HEK293T (cell line): ENCODE results near the gene ANKS1B.

Source experiments
- CTCF ChIA-PET: fragments of 350-600 bp; formaldehyde crosslinking; extraction: SDS; loops from one replicate; lab custom pipeline; 2021; ENCODE audit warnings: antibody characterized with exemption, inconsistent platforms; lab: Yijun Ruan, JAX
- POLR2A ChIA-PET: fragments of 350-600 bp; formaldehyde crosslinking; extraction: SDS; loops from one replicate; lab custom pipeline; 2020; ENCODE audit warnings: antibody characterized with exemption, inconsistent platforms; lab: Yijun Ruan, JAX
- DNase-seq: peaks from one replicate; pipeline ENCODE4 v3.0.0; 2012; ENCODE audit warnings: mixed read lengths; ENCODE audit errors: extremely low spot score
- ARNT ChIP-seq: fragments of 450-650 bp; IDR thresholded peaks from 2 replicates; pipeline ENCODE4 v1.6.1; 2017; ENCODE audit warnings: mild to moderate bottlenecking
- BHLHE40 ChIP-seq: fragments of 450-650 bp; IDR thresholded peaks from 2 replicates; pipeline ENCODE4 v1.6.1; 2016; ENCODE audit warnings: mild to moderate bottlenecking, moderate library complexity, borderline replicate concordance
- CTBP1 ChIP-seq: fragments of 450-650 bp; IDR thresholded peaks from 2 replicates; pipeline ENCODE4 v1.6.1; 2016; ENCODE audit warnings: borderline replicate concordance
- ELF4 ChIP-seq: fragments of 450-650 bp; IDR thresholded peaks from 2 replicates; pipeline ENCODE4 v1.6.1; 2017; ENCODE audit warnings: antibody characterized with exemption
- FOXA1 ChIP-seq: fragments of 450-650 bp; IDR thresholded peaks from 2 replicates; pipeline ENCODE4 v1.6.1; 2016; ENCODE audit warnings: mild to moderate bottlenecking
- FOXK2 ChIP-seq: fragments of 450-650 bp; IDR thresholded peaks from 2 replicates; pipeline ENCODE4 v1.6.1; 2016; ENCODE audit warnings: mild to moderate bottlenecking
- FOXM1 ChIP-seq: fragments of 450-650 bp; IDR thresholded peaks from 2 replicates; pipeline ENCODE4 v1.6.1; 2017; ENCODE audit warnings: mild to moderate bottlenecking, borderline replicate concordance
- HDGF ChIP-seq: fragments of 450-650 bp; IDR thresholded peaks from 2 replicates; pipeline ENCODE4 v1.6.1; 2017; ENCODE audit warnings: antibody characterized with exemption, borderline replicate concordance
- L3MBTL2 ChIP-seq: fragments of 450-650 bp; conservative IDR thresholded peaks from 2 replicates; pipeline ENCODE4 v1.6.1; 2016; ENCODE audit warnings: mild to moderate bottlenecking
- LEF1 ChIP-seq: fragments of 450-650 bp; IDR thresholded peaks from 2 replicates; pipeline ENCODE4 v1.6.1; 2017; ENCODE audit warnings: mild to moderate bottlenecking, borderline replicate concordance
- NFRKB ChIP-seq: fragments of 450-650 bp; IDR thresholded peaks from 2 replicates; pipeline ENCODE4 v1.6.1; 2016; ENCODE audit warnings: mild to moderate bottlenecking, moderate library complexity
- SP1 ChIP-seq: fragments of 450-650 bp; IDR thresholded peaks from 2 replicates; pipeline ENCODE4 v1.6.1; 2017
- SUZ12 ChIP-seq: fragments of 450-650 bp; IDR thresholded peaks from 2 replicates; pipeline ENCODE4 v1.6.1; 2016; ENCODE audit warnings: mild to moderate bottlenecking
- TARDBP ChIP-seq: fragments of 450-650 bp; IDR thresholded peaks from 2 replicates; pipeline ENCODE4 v1.6.1; 2016
- ZNF384 ChIP-seq: fragments of 450-650 bp; IDR thresholded peaks from 2 replicates; pipeline ENCODE4 v1.6.1; 2016
- TF ChIP-seq, protein P1 (sequence below): fragments of 450-650 bp; IDR thresholded peaks from 2 replicates; pipeline ENCODE4 v1.6.1; 2016

ANKS1B gene

DNA sequence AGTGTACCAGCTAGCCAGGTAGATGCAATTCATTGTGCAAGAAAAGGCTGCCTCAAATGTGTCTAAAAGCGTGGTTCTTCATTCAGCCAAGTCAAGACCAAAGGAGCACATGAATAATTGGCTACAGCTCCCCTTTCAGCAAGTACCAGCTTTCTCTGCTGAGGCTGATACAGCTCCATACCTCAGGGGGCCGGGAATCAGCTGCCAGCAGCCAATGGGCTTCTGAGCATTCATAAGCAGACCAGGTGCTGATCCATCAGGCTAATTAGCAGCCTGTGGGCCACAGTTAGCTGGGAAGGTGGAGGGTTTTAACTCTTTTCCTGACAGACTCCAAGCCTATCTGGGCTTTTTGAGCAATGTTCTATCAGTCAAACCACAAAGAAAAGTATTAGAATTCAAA lies 1075.0 kb downstream of the ANKS1B start:
- ChIA-PET POLR2A (no interaction called here), CTCF (interaction anchor here (0.6 kb wide), 1 partner anchor 343 kb away, joined by 9 read pairs; no protein-coding TSS in a partner anchor)
- TF ChIP-seq ELF4, result no peak
- no peak for TF ChIP-seq FOXK2
- no peak for TF ChIP-seq NFRKB
- no peak for TF ChIP-seq LEF1
- no peak for TF ChIP-seq SP1
- TF ChIP-seq TARDBP, result no peak
- TF ChIP-seq BHLHE40, result no peak
- TF ChIP-seq ZNF384, result no peak
- TF ChIP-seq HDGF, result no peak
- TF ChIP-seq FOXA1, result no peak
- no peak for TF ChIP-seq CTBP1
- TF ChIP-seq ARNT, result no peak
- TF ChIP-seq SUZ12, result no peak
- TF ChIP-seq, protein P1, sequence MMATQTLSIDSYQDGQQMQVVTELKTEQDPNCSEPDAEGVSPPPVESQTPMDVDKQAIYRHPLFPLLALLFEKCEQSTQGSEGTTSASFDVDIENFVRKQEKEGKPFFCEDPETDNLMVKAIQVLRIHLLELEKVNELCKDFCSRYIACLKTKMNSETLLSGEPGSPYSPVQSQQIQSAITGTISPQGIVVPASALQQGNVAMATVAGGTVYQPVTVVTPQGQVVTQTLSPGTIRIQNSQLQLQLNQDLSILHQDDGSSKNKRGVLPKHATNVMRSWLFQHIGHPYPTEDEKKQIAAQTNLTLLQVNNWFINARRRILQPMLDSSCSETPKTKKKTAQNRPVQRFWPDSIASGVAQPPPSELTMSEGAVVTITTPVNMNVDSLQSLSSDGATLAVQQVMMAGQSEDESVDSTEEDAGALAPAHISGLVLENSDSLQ, result no peak
- DNase-seq, result no peak

DNA sequence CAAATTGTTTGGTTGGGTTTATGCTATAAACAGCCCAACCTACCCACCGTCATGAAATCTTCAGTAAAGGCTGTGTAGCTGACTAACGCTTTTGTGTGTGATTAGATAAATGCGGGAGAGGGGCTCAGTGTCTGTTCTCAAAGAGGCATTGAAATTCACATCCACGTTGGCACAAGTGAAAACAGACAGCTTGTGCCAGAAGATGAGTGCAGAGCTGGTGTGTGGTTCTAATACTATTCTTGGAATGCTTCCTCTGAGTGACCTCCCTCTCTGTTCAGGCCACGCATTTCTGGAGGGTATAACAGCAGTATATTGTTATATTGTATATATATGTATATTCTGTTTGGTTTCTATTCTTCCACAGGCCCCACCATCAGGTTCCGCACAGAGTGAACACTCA lies 1075.9 kb downstream of the ANKS1B start:
- TF ChIP-seq SUZ12 (no peak), FOXA1 (no peak), FOXM1 (no peak), TARDBP (no peak), LEF1 (no peak), BHLHE40 (no peak), FOXK2 (no peak), SP1 (no peak), CTBP1 (no peak), L3MBTL2 (no peak), HDGF (no peak), ELF4 (no peak), NFRKB (no peak), ZNF384 (no peak), ARNT (no peak)
- TF ChIP-seq, protein P1, result no peak
- no peak for DNase-seq
- CTCF ChIA-PET, result no interaction called here
- POLR2A ChIA-PET, result no interaction called here

DNA sequence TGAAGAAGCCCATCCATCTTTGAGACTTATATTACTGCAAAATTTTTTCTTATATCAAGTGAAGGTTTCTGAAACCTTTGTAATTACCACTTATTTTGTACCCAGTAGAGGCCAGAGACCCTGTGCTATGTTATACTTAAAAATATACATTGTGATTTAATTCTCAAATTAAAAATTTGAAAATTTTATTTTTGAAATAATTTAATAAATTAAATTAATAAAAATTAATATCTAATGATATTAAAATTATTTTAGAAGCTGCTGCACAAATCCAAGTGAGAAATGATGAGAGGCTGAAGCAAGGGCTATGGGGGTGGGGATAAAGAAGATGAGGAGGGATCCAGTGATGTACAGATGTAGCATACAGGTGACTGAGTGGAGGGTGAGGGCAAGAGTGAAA lies 1080.9 kb downstream of the ANKS1B start:
- no peak for DNase-seq
- CTCF ChIA-PET, result no interaction called here
- TF ChIP-seq FOXA1, result no peak
- no peak for TF ChIP-seq L3MBTL2
- TF ChIP-seq ARNT, result no peak
- TF ChIP-seq NFRKB, result no peak
- TF ChIP-seq SP1, result no peak
- TF ChIP-seq SUZ12, result no peak
- no peak for TF ChIP-seq BHLHE40
- TF ChIP-seq ZNF384, result no peak
- TF ChIP-seq LEF1, result no peak
- TF ChIP-seq, protein P1, result no peak
- no peak for TF ChIP-seq FOXK2
- no peak for TF ChIP-seq TARDBP
- TF ChIP-seq CTBP1, result no peak
- POLR2A ChIA-PET, result no interaction called here

DNA sequence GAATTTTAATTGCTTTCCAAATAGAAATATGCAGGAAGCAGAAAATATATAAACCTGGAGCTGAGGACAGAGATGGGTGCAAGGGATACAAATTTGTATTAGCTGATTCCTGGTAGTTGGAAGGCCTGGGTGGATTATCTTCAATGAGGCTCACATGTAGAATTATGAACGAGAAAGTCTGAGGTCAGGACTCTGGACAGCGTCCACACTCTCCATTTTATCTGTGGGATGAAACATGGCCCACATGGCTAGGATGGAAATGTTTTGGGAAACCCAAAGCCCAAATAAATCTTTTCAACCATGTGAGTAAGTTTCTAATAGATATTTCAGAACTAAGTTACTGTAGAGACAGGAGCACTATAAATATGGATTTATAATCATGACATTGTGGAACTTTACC lies 1083.5 kb downstream of the ANKS1B start:
- ChIA-PET CTCF (no interaction called here), POLR2A (no interaction called here)
- TF ChIP-seq SP1 (no peak), L3MBTL2 (no peak), LEF1 (no peak)
- no peak for DNase-seq

DNA sequence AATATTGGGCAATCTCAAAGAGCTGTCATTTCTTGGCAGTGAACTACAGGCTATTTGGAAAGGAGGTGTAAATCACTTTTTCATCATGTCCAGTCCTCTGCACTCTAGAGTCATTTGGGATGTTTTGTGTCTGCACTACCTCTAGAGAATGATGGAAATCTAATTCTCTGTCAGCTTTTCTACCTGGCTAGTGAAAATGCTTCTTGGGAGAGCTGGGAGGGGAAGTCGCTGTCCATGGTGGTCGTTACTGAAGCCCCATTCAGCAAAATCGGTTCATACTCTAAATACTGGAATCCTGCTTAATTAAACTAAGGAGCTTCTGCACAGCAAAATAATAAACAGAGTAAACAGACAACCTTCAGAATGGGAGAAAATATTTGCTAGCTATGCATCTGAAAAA lies 1087.8 kb downstream of the ANKS1B start:
- CTCF ChIA-PET, result no interaction called here
- POLR2A ChIA-PET, result no interaction called here
- DNase-seq, result no peak
- TF ChIP-seq ARNT, result no peak

DNA sequence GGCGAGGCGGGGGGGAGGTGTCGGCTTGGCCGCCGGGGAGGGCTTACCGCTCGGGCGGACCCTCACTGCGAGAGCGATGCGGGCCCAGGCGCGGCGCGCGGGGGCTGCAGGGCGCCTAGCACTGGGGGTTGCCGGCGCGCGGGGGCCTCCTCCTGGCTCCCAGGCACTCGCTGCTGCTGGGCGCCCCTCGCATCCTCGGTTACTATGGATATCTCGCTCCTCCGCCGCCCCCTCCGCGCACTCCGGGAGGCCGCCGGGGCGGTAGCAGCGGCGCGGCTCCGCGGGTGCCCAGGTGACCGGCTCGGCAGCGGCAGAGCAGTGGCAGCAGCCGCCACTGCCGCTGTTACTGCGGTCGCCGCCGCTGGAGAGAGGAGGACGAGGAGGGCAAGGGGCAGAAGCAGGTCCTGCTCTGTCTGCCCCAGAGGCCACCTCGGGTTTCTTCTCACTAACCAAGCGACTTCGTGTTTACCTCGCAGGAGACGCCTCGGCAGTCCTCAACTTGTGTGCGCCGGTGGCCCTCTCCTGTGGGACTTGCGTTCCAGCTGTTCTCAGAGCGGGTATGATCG lies 1089.6 kb downstream of the ANKS1B start:
- DNase-seq, result peak; percentile 20
- TF ChIP-seq HDGF, result no peak
- TF ChIP-seq, protein P1, result no peak
- no peak for TF ChIP-seq ZNF384
- TF ChIP-seq SP1, result no peak
- ChIA-PET POLR2A (no interaction called here), CTCF (no interaction called here)
